ENCODE results near the gene KMT2A. TPM values are rescaled to one million over a fixed set of nuclear protein-coding genes. Genes with fewer than 3 reads are reported as not detected.

KMT2A gene
- total RNA-seq, 1 experiment from 2014 or later, result 62.0 TPM

DNA sequence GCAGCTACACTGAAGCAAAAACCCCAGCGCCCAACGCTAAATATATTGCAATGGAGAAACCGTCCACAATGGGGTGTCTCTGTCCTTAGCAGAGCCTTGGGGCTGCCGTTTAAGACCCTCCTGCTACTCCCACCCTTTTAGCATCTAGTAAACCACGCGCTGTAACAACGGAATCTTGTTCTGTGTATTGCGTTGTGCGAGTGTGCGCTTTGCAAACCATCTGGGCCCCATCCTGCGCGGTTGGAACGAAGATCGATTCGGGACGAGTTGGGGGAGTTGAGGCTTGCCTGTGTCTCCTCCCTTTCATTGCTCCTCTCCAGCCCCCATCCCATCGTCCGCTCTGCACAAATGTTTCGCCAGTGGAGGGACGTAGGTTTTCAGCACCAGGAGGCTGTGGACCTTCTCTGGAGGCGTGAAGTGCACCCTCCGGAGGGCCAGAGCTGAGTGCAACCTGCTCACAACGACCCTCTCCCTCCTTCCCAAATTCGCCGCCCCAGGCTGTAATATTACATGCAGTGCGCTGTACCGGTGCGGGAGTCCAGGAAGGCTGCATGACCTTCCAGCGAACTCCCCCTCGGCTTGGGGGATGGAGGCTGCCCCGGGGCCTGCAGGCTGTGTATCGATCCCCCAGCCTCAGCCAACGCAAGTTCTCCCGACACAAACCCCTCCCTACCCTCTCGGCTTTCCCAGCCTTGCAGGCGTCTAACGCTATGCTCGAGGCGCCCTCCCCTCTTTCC is 1.6 kb upstream of the KMT2A start:
- Histone ChIP-seq H3K27ac (ENCODE audit: insufficient read length, low read depth, low read length) (no peak overlapping the region), H4K91ac (ENCODE audit: insufficient read length, low read depth, low read length) (no peak overlapping the region), H3K4me1 (ENCODE audit: insufficient read depth, low read length) (no peaks in the 10 kb centered on the region; the same call in 1 of the 2 replicates), H3K18ac (ENCODE audit: insufficient read length, low read depth, low read length) (peak overlapping the region; percentile 15), H2BK120ac (ENCODE audit: low read depth, low read length, poor library complexity, severe bottlenecking) (no peak overlapping the region), H3K9me3 (ENCODE audit: control insufficient read depth, low read depth, low read length) (no peaks in the 10 kb centered on the region), H3K23ac (ENCODE audit: insufficient read length, low read depth, low read length) (no peak overlapping the region), H4K20me1 (ENCODE audit: control insufficient read depth, insufficient read depth, insufficient read length) (no peaks in the 10 kb centered on the region), H3K79me1 (ENCODE audit: insufficient read depth, low read depth, low read length, poor library complexity, severe bottlenecking) (no peaks in the 10 kb centered on the region), H3K23me2 (ENCODE audit: insufficient read length, low read depth, low read length, poor library complexity, severe bottlenecking) (peaks cover 34% of the 10 kb centered on the region), H2BK5ac (ENCODE audit: insufficient read length, low read length) (no peak overlapping the region), H3K27me3 (ENCODE audit: insufficient read depth, low read length) (no peaks in the 10 kb centered on the region), H3K14ac (ENCODE audit: insufficient read depth, low read length) (peak overlapping the region; percentile 9; the same call in 1 of the 2 replicates), H3T11ph (ENCODE audit: low read length) (no peak overlapping the region), H3K4me2 (ENCODE audit: insufficient read depth, insufficient read length, low read length) (peak overlapping the region; percentile 99), H3K56ac (ENCODE audit: insufficient read length, low read depth, low read length) (no peak overlapping the region), H2BK15ac (ENCODE audit: low read depth, low read length) (no peak overlapping the region), H2BK12ac (ENCODE audit: insufficient read length, low read depth, low read length) (no peak overlapping the region), H2AK5ac (ENCODE audit: insufficient read length, low read length) (no peak overlapping the region), H3K79me2 (ENCODE audit: insufficient read depth, low read length) (peaks cover 14% of the 10 kb centered on the region; the same call in 1 of the 2 replicates), H2AFZ (ENCODE audit: low read length) (peak overlapping the region; percentile 22), H3K4ac (ENCODE audit: low read depth, low read length) (no peak overlapping the region), H2BK20ac (ENCODE audit: low read depth, low read length, poor library complexity, severe bottlenecking) (no peak overlapping the region), H3K9ac (ENCODE audit: extremely low read depth, insufficient read length, low read length) (peak overlapping the region; percentile 39), H4K8ac (replicated peaks; ENCODE audit: insufficient read length, low read depth, low read length) (no peak overlapping the region), H4K5ac (ENCODE audit: insufficient read length, low read depth, low read length) (no peak overlapping the region)
- H3K36me3 Mint-ChIP-seq (ENCODE audit: insufficient read depth in 1 of 3, low read depth in 3 of 3), result peaks cover 0 to 10% (median 2%) of the 10 kb centered on the region in 3 experiments; a peak in 5 of 7 replicates
- peak overlapping the region; percentile 82 to 94 for H3K4me3 Mint-ChIP-seq
- DNase-seq, result peak; percentile 74
- TF ChIP-seq, protein P1, sequence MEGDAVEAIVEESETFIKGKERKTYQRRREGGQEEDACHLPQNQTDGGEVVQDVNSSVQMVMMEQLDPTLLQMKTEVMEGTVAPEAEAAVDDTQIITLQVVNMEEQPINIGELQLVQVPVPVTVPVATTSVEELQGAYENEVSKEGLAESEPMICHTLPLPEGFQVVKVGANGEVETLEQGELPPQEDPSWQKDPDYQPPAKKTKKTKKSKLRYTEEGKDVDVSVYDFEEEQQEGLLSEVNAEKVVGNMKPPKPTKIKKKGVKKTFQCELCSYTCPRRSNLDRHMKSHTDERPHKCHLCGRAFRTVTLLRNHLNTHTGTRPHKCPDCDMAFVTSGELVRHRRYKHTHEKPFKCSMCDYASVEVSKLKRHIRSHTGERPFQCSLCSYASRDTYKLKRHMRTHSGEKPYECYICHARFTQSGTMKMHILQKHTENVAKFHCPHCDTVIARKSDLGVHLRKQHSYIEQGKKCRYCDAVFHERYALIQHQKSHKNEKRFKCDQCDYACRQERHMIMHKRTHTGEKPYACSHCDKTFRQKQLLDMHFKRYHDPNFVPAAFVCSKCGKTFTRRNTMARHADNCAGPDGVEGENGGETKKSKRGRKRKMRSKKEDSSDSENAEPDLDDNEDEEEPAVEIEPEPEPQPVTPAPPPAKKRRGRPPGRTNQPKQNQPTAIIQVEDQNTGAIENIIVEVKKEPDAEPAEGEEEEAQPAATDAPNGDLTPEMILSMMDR (conservative IDR thresholded peaks at IDR 0.05), result no peak
- H3K9me3 Mint-ChIP-seq, result no peaks in the 10 kb centered on the region
- peaks cover 30 to 31% of the 10 kb centered on the region in 2 experiments for H3K4me1 Mint-ChIP-seq
- peaks cover 20% of the 10 kb centered on the region for H3K27me3 Mint-ChIP-seq (ENCODE audit: low read depth)
- H3K27ac Mint-ChIP-seq, result peak overlapping the region; percentile 97 to 99 (median 98)
- WGBS (ENCODE audit: extremely low coverage, insufficient read length, low lambda C conversion rate), result no CpG with 5 or more reads among the region's 39 CpGs
